Forelimb muscle (tissue), 1 donor: Measurements from ENCODE around the gene FRMD1. TPM values are rescaled to one million over a fixed set of nuclear protein-coding genes. Genes with fewer than 3 reads are reported as not detected.

Experiments
- DNase-seq: peaks from one replicate; pipeline ENCODE4 v3.0.0-alpha.2; 2013; ENCODE audit warnings: low read depth
- polyA plus RNA-seq: library from polyadenylated mRNA; unstranded; fragments of 120-200 nt; gene quantifications from one replicate; pipeline ENCODE4 v1.2.1, GENCODE V29; 2013; ENCODE audit not compliant: insufficient read length

Gene FRMD1
- polyA plus RNA-seq, 1 donor, result 0.24 TPM

GRCh38 chr6:168095716-168096250 is 16.8 kb upstream of the FRMD1 start:
- no peak for DNase-seq

DNA sequence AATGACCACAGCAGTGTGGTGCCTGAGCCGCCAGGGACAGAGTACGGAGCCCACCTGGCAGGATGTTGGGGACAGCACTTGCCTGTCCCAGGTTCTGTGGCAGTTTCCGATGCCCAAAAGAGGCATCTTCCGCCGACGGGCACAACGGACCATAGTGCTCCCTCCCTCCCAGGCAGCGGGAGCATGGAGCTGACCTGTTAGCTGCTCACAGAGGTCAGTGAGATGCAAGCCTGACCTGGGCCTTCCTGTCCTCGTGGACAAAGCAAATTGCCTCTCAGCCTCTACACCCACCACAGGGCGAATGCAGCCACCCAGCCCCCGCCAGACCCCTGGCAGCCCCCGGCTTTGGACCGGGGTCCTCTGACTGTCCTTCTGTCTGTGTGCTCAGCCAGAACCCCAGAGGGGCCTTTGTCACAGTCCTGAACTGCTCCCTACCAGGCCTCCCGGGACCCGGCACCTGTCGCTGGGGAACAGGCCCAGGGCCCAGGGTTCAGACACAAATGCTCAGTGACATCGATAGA is 16.2 kb upstream of the FRMD1 start:
- no peak for DNase-seq

DNA sequence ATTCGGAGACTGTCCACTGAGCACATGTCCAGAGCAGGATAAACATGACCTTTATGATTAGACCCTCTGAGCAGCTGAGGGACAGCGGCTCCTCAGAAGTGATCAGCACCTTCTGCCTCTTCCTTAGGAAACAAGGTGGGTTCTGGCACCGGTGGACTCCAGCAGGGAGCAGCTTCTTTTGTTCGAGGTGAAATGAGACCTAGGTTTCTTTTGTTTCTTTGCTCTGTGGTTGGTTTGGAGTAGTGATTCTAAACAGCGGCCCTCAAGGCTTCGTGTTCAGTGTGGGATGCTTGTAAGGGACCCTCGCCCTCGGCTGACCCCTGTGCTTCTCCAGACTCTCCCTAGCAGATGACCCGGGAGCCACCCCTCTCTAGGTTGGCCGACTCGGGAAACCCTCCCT is 14.6 kb upstream of the FRMD1 start:
- no peak for DNase-seq

GRCh38 chr6:168093071-168093505 is 14.1 kb upstream of the FRMD1 start:
- DNase-seq, result no peak

GRCh38 chr6:168092541-168092940 is 13.5 kb upstream of the FRMD1 start:
- no peak for DNase-seq

- DNase-seq, result no peak
Observed at GRCh38 chr6:168091381-168092264, 12.6 kb upstream of the FRMD1 start.

DNA sequence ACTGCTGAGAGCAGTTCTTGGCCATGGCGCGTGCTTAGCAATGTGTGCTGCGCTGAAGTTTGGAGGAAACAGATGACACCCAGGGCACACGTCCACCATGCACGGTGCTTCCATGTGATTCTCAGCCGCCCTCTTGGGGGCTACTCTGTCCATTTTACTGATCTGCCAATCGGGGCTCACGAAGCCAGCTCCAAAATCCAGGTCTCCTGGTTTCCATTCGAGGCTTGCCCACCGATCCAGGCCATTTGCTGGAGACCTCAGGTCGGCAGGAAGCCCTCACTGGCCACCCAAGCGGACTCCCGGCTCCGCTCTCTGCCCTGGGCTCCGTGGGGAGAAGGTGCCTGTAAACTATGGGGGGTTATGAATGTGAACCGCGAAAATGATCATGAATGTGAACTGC is 11.7 kb upstream of the FRMD1 start:
- no peak for DNase-seq

GRCh38 chr6:168090064-168090690 is 11.2 kb upstream of the FRMD1 start:
- DNase-seq, result no peak

- DNase-seq, result no peak
Observed at GRCh38 chr6:168089186-168090063, 10.4 kb upstream of the FRMD1 start.

DNA sequence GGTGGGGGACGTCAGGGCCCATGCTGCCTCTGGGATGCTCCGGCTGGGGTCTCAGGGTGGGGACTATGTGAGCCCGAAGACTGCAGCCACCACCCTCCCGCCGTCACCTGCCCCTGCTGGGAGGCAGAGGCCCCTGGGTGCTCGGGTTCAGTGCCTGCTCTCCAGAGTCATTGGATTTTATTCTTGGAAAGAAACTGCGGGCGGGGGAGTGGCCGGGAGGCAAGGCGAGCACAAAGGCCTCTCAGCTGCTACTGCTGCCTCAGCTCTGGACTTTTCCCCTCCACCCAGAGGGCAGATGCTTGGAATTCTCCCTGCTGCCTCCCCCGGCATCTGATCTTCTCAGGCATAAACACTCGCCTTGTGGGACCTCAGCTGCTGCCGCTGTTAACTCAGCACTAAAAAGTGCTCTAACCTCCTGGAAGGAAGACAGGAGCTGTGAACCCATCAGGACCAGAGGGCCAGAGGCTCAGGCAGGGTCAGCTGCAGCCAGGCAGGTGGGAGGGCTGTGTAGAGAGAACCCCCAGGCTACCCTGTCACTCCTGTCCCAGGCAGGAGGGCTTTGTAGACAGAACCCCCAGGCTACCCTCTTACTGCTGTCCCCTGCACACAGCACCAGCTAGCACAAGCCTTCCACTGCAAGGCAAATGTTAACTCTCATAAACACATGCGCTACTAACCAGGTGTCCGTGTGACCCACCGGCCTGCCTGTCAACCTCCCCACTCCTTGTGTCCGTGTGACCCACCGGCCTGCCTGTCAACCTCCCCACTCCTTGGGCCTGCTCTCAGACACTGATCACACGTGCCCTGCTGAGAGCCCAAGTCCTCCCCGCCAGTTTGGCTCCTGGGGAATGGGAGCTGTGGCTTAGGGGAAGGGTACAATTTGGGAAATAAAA is 9.4 kb upstream of the FRMD1 start:
- peak; percentile 20 for DNase-seq

- DNase-seq, result no peak
Observed at GRCh38 chr6:168087436-168088160, 8.6 kb upstream of the FRMD1 start.

DNA sequence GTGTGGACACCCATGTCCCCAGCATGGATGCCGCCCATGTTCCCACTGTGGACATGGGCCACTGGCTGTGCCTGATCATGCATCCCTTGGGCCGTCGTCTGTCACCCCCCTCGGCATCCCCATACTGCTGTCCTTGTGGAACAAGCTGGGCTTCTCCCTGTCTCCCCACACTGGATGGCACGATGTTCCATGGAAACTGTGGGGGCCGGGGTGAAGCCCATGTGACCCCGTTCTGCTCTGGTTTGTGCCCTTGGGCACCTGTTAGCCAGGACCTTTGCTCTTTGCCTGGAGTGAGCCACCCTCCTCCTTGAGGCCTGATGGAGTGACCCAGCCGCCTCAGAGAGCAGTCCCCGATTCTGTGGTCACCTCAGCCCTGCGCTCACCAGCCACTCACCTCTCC is 7.6 kb upstream of the FRMD1 start:
- DNase-seq, result no peak

DNA sequence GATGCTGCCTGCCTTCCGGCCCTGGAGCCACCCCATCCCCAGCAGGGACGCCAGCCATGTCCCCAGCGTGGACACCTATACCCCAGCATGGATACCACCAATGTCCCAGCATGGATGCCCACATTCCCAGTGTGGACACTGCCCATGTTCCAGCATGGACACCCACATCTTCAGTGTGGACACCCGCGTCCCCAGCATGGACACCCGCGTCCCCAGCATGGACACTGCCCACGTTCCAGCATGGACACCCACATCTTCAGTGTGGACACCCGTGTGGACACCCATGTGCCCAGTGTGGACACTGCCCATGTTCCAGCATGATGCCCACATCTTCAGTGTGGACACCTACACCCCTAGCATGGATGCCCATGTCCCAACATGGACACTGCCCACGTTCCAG is 7.1 kb upstream of the FRMD1 start:
- DNase-seq, result no peak

- no peak for DNase-seq
Observed at GRCh38 chr6:168084465-168085160, 5.6 kb upstream of the FRMD1 start.

DNA sequence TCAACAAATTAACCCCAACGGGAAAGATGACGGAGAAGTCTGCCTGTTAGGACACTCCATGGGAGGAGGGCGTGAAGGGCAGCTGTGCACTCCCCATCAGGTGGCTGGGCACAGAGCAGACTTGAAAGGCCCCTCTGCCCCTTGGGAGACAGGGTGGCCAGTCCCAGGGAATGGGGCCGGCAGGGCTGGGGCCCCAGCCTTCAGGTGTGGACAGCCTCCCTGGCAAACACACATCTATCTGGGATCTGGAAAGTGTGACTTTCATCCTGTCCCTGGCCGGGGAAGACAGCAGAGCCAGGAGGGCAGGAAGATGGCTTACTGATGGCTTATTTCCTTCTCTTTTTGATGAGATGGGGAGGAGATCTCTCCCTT is 4.5 kb upstream of the FRMD1 start:
- no peak for DNase-seq

GRCh38 chr6:168082860-168083513 is 4.0 kb upstream of the FRMD1 start:
- DNase-seq, result no peak

- DNase-seq, result no peak
Observed at GRCh38 chr6:168081858-168082546, 3.0 kb upstream of the FRMD1 start.

DNA sequence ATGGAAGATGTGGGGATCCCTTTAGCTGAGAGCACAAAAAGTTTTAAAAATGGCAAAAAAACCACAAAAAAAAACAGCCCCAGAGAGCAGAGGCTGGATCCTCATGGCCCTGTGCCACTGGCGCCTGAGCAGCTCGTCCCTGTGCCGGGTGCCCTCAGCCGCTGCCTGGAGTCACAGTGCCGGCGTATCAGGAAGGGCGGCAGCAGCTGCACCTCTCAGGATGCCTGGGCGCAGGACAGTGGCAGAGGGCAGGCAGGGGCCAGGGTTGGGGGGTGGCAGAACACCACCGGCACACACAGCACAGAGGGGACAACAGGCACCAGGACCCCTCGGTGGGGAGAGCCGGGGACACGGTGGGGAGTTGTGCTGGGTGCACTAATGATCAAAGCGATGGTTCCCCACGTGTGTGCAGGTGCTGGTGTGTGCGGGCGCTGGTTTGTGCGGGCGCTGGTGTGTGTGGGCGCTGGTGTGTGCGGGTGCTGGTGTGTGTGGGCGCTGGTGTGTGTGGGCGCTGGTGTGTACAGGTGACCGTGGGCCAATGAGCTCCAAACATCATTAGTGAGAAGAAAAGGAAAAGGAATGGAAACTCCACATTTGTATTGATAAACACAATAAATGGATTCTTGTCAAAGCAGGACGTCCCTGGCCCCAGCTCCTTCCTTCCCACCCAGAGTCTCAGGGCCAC is 1.5 kb upstream of the FRMD1 start:
- DNase-seq, result no peak
